SIG-M5 (cell line): ENCODE data around the gene MRTFB.

Experiments used
- DNase-seq: peaks from one replicate; lab custom pipeline; 2025; lab: John Stamatoyannopoulos, UW

Gene MRTFB

DNA sequence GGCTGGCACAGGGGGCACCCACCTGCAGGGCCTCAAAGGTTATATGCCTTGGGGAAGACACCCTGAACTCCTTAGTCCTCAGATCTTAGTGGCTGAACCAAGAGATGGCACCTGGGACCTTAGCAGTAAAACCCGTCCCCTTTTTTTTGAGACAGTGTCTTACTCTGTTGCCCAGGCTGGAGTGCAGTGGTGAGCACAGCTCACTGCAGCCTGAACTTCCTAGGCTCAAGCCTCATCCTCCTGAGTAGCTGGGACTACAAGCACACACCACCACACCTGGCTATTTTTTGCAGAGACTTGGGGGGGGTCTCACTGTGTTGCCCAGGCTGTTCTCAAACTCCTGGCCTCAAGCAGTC is 237.2 kb downstream of the MRTFB start:
- DNase-seq = no peak

DNA sequence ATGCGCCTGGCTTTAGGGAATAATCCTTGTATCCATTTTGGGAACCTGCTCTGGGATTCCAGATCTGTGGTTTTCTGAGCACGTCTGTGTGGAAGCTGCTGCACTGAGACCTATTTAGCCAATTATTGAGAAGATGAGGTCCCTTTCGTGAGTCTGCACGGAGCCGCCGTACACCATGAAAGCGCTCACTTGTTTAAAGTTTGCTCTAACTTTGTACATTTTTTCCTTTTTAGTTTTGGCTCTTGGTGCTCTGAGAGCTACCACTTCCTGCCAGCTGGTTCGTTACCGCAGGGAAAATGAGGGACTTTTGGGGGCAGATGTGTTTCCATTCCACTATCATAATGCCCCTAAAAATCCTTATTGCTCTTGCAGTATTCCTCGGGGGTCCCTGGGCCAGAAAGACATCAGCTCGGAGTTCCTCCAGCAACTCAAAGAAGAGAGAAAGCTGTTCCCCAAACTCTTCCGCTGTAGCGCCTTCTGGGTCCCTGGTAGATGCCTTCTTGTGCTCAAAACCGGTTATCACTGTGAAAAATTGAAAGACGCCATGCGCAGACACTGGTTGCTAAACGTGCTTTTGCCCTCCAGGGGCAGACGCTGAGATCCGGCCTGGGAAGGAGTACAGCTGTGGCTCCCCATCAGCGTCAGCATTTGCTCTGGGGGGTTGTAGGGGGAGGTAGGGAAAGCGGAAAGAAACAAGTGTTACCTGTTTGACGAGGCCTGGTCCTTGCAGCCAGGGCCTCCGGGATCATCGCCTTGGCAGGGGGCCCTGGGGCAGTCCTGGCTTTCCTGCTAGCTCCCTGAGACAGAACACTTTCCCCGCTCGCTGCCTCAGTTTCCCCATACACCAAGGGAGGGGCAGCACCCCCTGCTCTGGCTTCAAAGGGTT is 238.1 kb downstream of the MRTFB start:
- DNase-seq = no peak

DNA sequence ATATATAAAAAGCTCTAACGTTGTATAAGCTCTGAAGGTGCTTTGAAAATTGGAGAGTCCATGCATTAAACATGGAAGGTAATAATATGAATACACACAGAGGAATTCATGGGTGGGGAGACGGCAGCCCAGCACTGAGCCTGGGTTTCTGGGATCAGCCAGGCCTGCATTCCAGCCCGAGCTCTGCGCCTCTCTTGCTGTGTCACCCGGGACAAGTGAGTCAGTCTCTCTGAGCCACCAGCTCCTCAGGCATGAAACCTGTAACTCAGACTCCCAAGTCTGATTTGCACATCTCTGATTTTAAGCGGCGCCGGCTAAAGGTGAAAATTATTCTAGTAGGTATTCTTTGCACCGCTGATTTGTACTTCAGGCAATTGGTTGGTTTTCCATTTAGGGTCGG is 238.8 kb downstream of the MRTFB start:
- DNase-seq = no peak

DNA sequence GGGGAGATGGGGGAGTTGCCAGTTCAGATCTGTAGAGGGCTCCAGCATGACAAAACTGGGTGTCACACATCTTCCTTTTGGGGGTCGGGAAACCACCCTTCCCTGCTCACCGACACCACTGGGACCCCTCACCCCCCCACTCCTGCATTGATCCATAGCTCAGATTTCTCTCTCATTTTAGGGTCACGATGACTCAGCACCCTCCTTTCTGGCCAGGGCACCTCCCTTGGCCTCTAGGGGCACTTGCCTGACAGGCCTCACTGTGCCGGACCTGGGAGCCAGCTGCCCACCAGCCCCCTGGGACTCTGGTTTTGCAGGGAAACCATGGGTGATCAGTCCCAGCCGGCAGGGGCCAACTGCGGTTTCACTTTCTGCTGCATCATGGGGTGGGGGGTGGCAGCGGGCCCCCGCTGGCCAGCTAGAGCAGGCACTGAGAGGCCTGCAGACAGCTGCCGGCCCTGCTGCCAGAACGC is 239.4 kb downstream of the MRTFB start:
- no peak for DNase-seq

DNA sequence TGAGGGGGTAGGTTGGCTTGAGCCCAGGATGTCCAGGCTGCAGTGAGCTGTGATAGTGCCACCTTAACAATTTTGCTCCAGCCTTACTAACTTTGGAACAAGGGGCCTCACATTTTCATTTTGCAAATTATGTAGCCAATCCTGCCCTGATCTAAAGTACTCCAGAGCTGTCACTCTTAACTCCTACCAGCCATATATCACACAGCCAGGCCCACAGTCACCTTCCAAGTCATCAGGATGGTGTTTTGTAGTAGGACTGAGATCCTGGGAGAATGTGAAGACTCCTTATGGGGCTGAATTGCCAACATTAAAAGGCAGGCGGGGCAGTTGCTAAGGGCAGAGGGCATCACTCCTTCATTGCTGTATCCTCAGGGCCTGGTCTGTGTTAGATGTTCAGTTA is 243.0 kb downstream of the MRTFB start:
- DNase-seq = no peak

DNA sequence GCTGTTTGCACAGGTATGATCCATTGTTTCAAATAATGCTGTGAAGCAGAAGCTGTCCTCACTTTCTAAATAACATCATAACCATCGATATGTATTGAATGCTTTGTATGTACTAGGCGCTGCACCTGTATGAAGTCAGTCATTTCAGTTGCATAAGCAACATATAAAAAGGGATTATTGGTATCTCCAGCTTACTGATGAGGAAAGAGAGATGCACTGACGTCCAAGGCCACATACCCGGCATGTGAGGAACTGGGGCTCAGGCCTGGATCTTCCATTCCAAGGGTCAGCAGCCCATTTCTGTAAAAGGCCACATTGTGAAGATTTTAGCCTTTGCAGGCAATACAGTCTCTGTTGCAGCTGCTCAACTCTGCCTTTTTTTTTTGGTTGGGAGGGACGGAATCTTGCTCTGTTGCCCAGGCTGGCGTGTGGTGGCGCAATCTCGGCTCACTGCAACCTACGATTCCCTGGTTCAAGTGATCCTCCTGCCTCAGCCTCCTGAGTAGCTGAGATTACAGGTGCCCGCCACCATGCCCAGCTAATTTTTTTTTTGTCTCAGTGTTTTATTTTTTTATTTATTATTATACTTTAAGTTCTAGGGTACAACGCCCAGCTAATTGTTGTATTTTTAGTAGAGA is 244.7 kb downstream of the MRTFB start:
- DNase-seq = no peak
